MG63 (cell line): ENCODE results near the gene BOLA1. TPM values are rescaled to one million over a fixed set of nuclear protein-coding genes. Genes with fewer than 3 reads are reported as not detected.
"Not testable (repeated sequence)": the region's sequence is repeated elsewhere in the genome, so short reads cannot be mapped to it uniquely, and the experiment has no call there.

Source experiments
- DNase-seq: peaks from one replicate; pipeline ENCODE4 v3.0.0-alpha.2; 2020
- H3K27me3 ChIP-seq: fragments of 250-450 bp; sonication (Bioruptor Pico); 2 replicates; pipeline ENCODE4 v1.5.1; 2020; ENCODE audit warnings: mild to moderate bottlenecking, moderate library complexity
- H3K36me3 ChIP-seq: fragments of 250-450 bp; sonication (Bioruptor Pico); 2 replicates; pipeline ENCODE4 v1.5.1; 2020; ENCODE audit warnings: mild to moderate bottlenecking, moderate library complexity
- H3K4me3 ChIP-seq: fragments of 250-450 bp; sonication (Bioruptor Pico); 2 replicates; pipeline ENCODE4 v1.5.1; 2020; ENCODE audit warnings: mild to moderate bottlenecking, moderate library complexity
- H3K9me3 ChIP-seq: fragments of 250-450 bp; sonication (Bioruptor Pico); 2 replicates; pipeline ENCODE4 v1.5.1; 2020; ENCODE audit warnings: mild to moderate bottlenecking, moderate library complexity
- total RNA-seq: library from RNA; depleted of rRNA; stranded (reverse); fragments of >200 nt; shearing (Covaris generic); gene quantifications from 2 replicates; pipeline ENCODE4 v1.2.3, GENCODE V29; 2014; ENCODE audit warnings: low replicate concordance; rRNA removed

The BOLA1 gene
- total RNA-seq, 1 experiment from 2014 or later, result 33.3 TPM

DNA sequence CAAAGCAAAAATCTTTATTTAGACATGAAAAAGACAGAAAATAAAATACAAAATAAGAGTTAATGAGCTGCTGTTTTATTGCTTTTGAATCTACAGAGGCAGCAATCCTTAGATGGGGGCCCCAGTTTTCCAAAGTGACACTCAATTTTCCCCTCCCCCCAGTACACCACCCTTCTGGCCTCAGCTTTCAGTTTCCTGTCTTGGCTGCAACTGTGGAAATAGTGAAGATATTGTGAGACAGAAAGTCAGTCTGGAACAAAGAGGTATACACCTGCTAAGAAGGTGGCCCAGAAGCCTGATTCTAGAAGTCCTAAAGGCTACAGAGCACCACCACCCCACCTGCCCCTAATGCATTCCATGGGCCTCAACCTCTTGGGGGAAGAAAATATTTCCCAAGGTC, 38.4 kb downstream of the BOLA1 start:
- no peak for DNase-seq
- Histone ChIP-seq H3K9me3 (no peaks in the 10 kb centered on the region), H3K27me3 (no peaks in the 10 kb centered on the region), H3K36me3 (peaks cover 5% of the 10 kb centered on the region), H3K4me3 (no peak overlapping the region)

DNA sequence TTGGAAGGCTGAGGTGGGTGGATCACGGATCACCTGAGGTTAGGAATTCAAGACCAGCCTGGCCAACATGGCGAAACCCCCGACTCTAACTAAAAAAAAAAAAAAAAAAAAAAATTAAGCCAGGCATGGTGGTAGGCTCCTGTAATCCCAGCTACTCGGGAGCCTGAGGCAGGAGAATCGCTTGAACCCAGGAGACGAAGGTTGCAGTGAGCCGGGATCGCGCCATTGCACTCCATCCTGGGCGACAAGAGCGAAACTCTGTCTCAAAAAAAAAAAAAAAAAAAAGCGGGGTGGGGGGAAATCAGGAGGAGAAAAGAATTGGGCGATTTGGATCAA, 39.3 kb downstream of the BOLA1 start:
- DNase-seq, H3K36me3 ChIP-seq, H3K27me3 ChIP-seq, H3K9me3 ChIP-seq: not testable (repeated sequence)
- H3K4me3 ChIP-seq, result peak overlapping the region; percentile 38

DNA sequence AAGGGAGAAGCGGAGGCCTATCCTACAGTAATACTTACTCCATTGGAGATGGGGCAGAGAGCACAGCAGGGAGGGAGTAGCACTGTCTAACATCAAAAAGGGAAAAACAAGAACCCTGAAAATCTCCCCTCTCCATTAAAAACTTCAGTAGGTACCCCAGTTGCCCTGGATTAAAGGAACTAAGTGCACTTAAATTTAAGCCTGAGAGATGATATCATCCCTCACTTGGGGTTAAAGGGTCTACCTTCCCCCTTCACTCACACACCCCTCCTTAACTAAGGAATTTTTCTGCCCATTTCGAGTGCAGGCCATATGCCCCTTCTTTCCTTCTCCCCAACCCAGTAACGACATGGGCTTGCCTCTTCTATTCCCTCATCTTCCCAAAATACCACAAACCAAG, 41.1 kb downstream of the BOLA1 start:
- Histone ChIP-seq H3K4me3 (no peak overlapping the region), H3K9me3 (no peaks in the 10 kb centered on the region), H3K27me3 (no peaks in the 10 kb centered on the region), H3K36me3 (peaks cover 25% of the 10 kb centered on the region)
- no peak for DNase-seq

DNA sequence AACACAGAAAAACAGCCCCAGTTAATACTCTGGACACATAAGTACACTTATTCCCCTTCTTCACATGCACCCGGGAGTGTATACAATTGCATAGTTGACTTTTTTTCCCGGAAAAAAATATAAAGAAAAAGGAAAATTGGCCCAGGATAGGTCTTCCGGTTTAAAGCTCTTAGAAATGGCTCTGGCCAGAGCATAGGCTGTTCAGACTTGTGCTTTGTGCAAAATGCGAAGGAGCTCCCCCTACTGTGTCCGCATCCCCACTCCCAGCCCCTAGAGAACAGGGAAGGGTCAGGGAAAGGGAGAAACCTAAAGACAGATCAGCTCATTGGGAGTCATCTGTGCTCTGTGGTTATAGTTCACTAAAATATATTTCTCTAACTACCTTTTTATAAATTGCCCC, 42.8 kb downstream of the BOLA1 start:
- no peak for DNase-seq
- Histone ChIP-seq H3K9me3 (no peaks in the 10 kb centered on the region), H3K4me3 (no peak overlapping the region), H3K27me3 (no peaks in the 10 kb centered on the region), H3K36me3 (peaks cover 40% of the 10 kb centered on the region)

DNA sequence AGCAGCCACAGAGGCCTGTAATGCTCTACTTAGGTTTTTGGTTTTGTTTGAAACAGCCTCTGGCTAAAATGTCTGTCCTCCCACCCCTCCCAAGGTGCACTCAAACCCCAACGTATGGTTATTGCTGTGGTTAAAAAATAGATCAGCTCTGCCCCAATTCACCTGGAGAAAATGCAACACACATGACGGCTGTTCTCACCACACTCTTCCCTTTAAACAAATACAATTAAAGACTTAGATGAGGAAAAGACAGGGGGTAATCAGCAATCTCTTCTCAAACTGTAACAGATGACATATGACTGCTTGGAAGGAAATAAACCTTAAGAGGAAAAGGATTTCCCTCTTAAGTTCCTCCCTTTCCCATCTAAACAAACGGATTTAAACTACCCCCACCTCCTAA, 43.5 kb downstream of the BOLA1 start:
- Histone ChIP-seq H3K9me3 (no peaks in the 10 kb centered on the region), H3K27me3 (no peaks in the 10 kb centered on the region), H3K4me3 (no peak overlapping the region), H3K36me3 (peaks cover 42% of the 10 kb centered on the region)
- DNase-seq, result no peak

DNA sequence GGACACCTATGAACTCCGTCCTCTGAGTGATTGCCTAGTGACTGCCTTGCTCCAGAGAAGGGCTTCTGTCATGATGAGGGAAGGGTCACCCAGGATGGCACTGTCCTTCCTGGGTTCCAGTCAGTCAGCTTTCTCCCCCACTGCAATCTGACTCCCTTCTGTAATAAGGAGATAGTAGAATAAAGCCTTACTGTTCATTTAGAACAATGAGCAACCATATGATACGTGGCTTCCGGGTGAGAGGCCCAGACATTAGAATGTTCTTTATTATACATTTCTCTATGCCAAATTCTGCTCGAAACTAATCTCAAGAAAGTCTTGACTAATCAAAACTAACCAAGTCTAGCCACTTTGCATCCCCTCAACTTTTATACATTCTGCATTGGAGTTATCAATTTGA, 45.8 kb downstream of the BOLA1 start:
- H3K4me3 ChIP-seq, result no peak overlapping the region
- DNase-seq, result no peak
- peaks cover 61% of the 10 kb centered on the region for H3K36me3 ChIP-seq
- H3K27me3 ChIP-seq, result no peaks in the 10 kb centered on the region
- no peaks in the 10 kb centered on the region for H3K9me3 ChIP-seq

DNA sequence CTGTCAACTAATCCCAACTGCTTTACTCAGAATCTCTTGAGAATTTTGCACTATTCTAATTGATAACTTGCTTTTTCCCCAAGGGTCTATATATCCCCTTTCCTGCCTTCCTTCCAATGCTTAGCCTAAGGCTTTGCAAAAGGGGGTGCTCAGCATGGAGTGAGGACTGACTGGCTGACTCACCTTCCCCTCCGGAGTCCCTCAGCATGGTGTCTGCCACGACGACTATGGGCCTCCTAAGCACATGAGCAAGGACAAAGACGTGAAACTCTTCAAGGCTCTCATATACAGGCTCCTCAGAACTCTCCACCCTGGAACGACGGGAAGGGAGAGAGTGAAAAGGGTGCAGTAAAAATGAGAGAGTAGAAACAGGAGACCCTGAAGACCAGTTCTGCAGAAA, 50.5 kb downstream of the BOLA1 start:
- Histone ChIP-seq H3K4me3 (no peak overlapping the region), H3K27me3 (no peaks in the 10 kb centered on the region), H3K36me3 (peaks cover 73% of the 10 kb centered on the region), H3K9me3 (no peaks in the 10 kb centered on the region; the same call in 1 of the 2 replicates)
- DNase-seq, result no peak

Other genes starting within 250 kb of the BOLA1 start
- not detected in 2 replicates for gene FCGR1A, start 116.9 kb upstream of the BOLA1 start, total RNA-seq
- gene SV2A, start 18.3 kb downstream of the BOLA1 start, total RNA-seq, result 0.16 TPM in 1 of 2 replicates, not detected in the other
- 35.9 and 42.3 TPM in 2 replicates for gene SF3B4, start 28.2 kb downstream of the BOLA1 start, total RNA-seq
- 0.35 and 3.0 TPM in 2 replicates for gene MTMR11, start 37.3 kb downstream of the BOLA1 start, total RNA-seq
- 6.5 and 9.0 TPM in 2 replicates for gene OTUD7B, start 111.2 kb downstream of the BOLA1 start, total RNA-seq
- 26.4 and 47.3 TPM in 2 replicates for gene VPS45, start 168.2 kb downstream of the BOLA1 start, total RNA-seq